IMR-90 (cell line): ENCODE results near the gene IQGAP2. TPM values are rescaled to one million over a fixed set of nuclear protein-coding genes. Genes with fewer than 3 reads are reported as not detected.

Source experiments
- ATAC-seq: fragments of 200-7000 bp; cut with Tn5 transposase; 2 replicates; pipeline ENCODE4 v1.9.1; 2020; ENCODE audit warnings: low read depth, mild to moderate bottlenecking, moderate library complexity
- BruUV-seq: library from RNA; stranded (reverse); fragments of 400-500 nt; replicated peaks from 2 replicates; lab custom pipeline; 2021; lab: Mats Ljungman, UMichigan
- CTCF ChIA-PET: fragments of 300-600 bp; formaldehyde crosslinking; extraction: SDS; loops from one replicate; lab custom pipeline; 2021; ENCODE audit warnings: antibody characterized with exemption; lab: Yijun Ruan, JAX
- POLR2A ChIA-PET: fragments of 300-600 bp; sonication (Branson Sonifier 250); formaldehyde crosslinking; loops from one replicate; lab custom pipeline; 2022; ENCODE audit warnings: antibody characterized with exemption; ENCODE audit not compliant: unreplicated experiment; lab: Charles Lee
- DNase-seq: peaks from one replicate; pipeline ENCODE4 v3.0.0; 2013
- H2AFZ ChIP-seq: replicated peaks from 2 replicates; pipeline ENCODE3; 2013; ENCODE audit warnings: low read length, mild to moderate bottlenecking; ENCODE audit not compliant: poor library complexity
- H2AK5ac ChIP-seq: 2 replicates; pipeline ENCODE4 v1.6.1; 2013; ENCODE audit warnings: low read depth, low read length, inconsistent platforms
- H2AK9ac ChIP-seq: replicated peaks from 2 replicates; pipeline ENCODE3; 2013; ENCODE audit warnings: mild to moderate bottlenecking, low read depth, low read length, moderate library complexity; ENCODE audit not compliant: poor library complexity
- H2BK120ac ChIP-seq: 2 replicates; pipeline ENCODE4 v1.6.1; 2013; ENCODE audit warnings: low read depth, low read length, inconsistent platforms
- H2BK15ac ChIP-seq: 3 replicates; pipeline ENCODE4 v1.6.1; 2013; ENCODE audit warnings: low read depth, low read length, inconsistent platforms
- H2BK20ac ChIP-seq: 2 replicates; pipeline ENCODE4 v1.6.1; 2013; ENCODE audit warnings: low read depth, mild to moderate bottlenecking, inconsistent platforms, low read length, moderate library complexity
- H2BK5ac ChIP-seq: 2 replicates; pipeline ENCODE4 v1.6.1; 2013; ENCODE audit warnings: mild to moderate bottlenecking, low read depth, low read length, inconsistent platforms; ENCODE audit not compliant: poor library complexity, severe bottlenecking
- H3K14ac ChIP-seq: replicated peaks from 2 replicates; pipeline ENCODE4 v1.6.1; 2013; ENCODE audit warnings: low read depth, low read length, inconsistent platforms
- H3K18ac ChIP-seq: 2 replicates; pipeline ENCODE4 v1.6.1; 2013; ENCODE audit warnings: low read depth, low read length, control low read depth
- H3K23ac ChIP-seq: 2 replicates; pipeline ENCODE4 v1.6.1; 2013; ENCODE audit warnings: low read depth, low read length, inconsistent platforms
- H3K27ac ChIP-seq: 2 replicates; pipeline ENCODE4 v1.5.1; 2013; ENCODE audit warnings: mild to moderate bottlenecking, control low read depth, low read length; ENCODE audit not compliant: insufficient read depth
- H3K27me3 ChIP-seq: 2 replicates; pipeline ENCODE4 v1.6.1; 2013; ENCODE audit warnings: low read length; ENCODE audit not compliant: control insufficient read depth, insufficient read depth
- H3K36me3 ChIP-seq: 2 replicates; pipeline ENCODE4 v1.6.1; 2013; ENCODE audit warnings: low read length, mixed read lengths; ENCODE audit not compliant: control insufficient read depth, insufficient read depth
- H3K4ac ChIP-seq: 2 replicates; pipeline ENCODE4 v1.6.1; 2013; ENCODE audit warnings: low read depth, low read length, inconsistent platforms
- H3K4me1 ChIP-seq: 2 replicates; pipeline ENCODE4 v1.6.1; 2013; ENCODE audit warnings: low read length, mixed read lengths; ENCODE audit not compliant: control insufficient read depth, insufficient read depth
- H3K4me2 ChIP-seq: 2 replicates; pipeline ENCODE4 v1.6.1; 2013; ENCODE audit warnings: low read depth, mild to moderate bottlenecking, control low read depth, low read length, moderate library complexity
- H3K4me3 ChIP-seq: 2 replicates; pipeline ENCODE4 v1.5.1; 2013; ENCODE audit warnings: low read depth, mild to moderate bottlenecking, control low read depth, low read length, moderate library complexity; ENCODE audit not compliant: insufficient read depth
- H3K56ac ChIP-seq: 2 replicates; pipeline ENCODE4 v1.6.1; 2013; ENCODE audit warnings: low read length, inconsistent platforms; ENCODE audit not compliant: insufficient read depth; ENCODE audit errors: extremely low read depth
- H3K79me1 ChIP-seq, 2 experiments: 2 replicates each; pipeline ENCODE4 v1.6.1; 2013; ENCODE audit warnings: low read length in 2 of 2, inconsistent platforms in 1 of 2, low read depth in 1 of 2
- H3K9ac ChIP-seq: 2 replicates; pipeline ENCODE4 v1.6.1; 2013; ENCODE audit warnings: low read depth, low read length, control low read depth
- H3K9me1 ChIP-seq: 2 replicates; pipeline ENCODE4 v1.6.1; 2013; ENCODE audit warnings: low read length, inconsistent platforms; ENCODE audit not compliant: insufficient read depth
- H3K9me3 ChIP-seq: 2 replicates; pipeline ENCODE4 v1.6.1; 2013; ENCODE audit warnings: low read length; ENCODE audit not compliant: control insufficient read depth, insufficient read depth
- H4K20me1 ChIP-seq: 2 replicates; pipeline ENCODE4 v1.6.1; 2013; ENCODE audit warnings: low read length, inconsistent platforms; ENCODE audit not compliant: insufficient read depth
- H4K5ac ChIP-seq: 2 replicates; pipeline ENCODE4 v1.6.1; 2013; ENCODE audit warnings: mild to moderate bottlenecking, low read depth, low read length, control low read depth
- H4K8ac ChIP-seq, 2 experiments: 2 replicates each; pipeline ENCODE4 v1.6.1; 2013; ENCODE audit warnings: low read depth in 2 of 2, low read length in 2 of 2, control low read depth in 1 of 2, inconsistent platforms in 1 of 2
- H4K91ac ChIP-seq: 2 replicates; pipeline ENCODE4 v1.6.1; 2013; ENCODE audit warnings: low read depth, low read length, inconsistent platforms; ENCODE audit not compliant: insufficient read depth
- FOS ChIP-seq: fragments of 150-350 bp; IDR thresholded peaks from 2 replicates; pipeline ENCODE4 v1.6.1; 2016; ENCODE audit warnings: low read depth, low read length
- NFE2L2 ChIP-seq: fragments of 150-350 bp; IDR thresholded peaks from 2 replicates; pipeline ENCODE4 v1.6.1; 2016; ENCODE audit warnings: low read depth, mild to moderate bottlenecking, low read length
- POLR2A ChIP-seq: IDR thresholded peaks from 2 replicates; pipeline ENCODE4 v1.6.1; 2012; ENCODE audit warnings: mild to moderate bottlenecking, low read depth, low read length
- RAD21 ChIP-seq: IDR thresholded peaks from 2 replicates; pipeline ENCODE4 v1.6.1; 2012; ENCODE audit warnings: low read length, improper control_type of control experiment
- RCOR1 ChIP-seq: IDR thresholded peaks from 2 replicates; pipeline ENCODE4 v1.6.1; 2012; ENCODE audit warnings: mild to moderate bottlenecking, low read length, improper control_type of control experiment; ENCODE audit not compliant: insufficient replicate concordance
- RFX5 ChIP-seq: IDR thresholded peaks from 2 replicates; pipeline ENCODE4 v1.8.0; 2012; ENCODE audit warnings: low read depth, mild to moderate bottlenecking, low read length, moderate library complexity
- WGBS, 2 experiments: methylation state at CpG; one replicate each; pipeline versions ENCODE4 v1.1.5 to v1.1.7; 2013; ENCODE audit warnings: missing lambda C conversion rate in 2 of 2; ENCODE audit not compliant: insufficient read length in 1 of 2; ENCODE audit errors: extremely low coverage in 2 of 2; 5-methylcytosine and 5-hydroxymethylcytosine counted together
- dilution Hi-C: fragments of 300-500 bp; cut with HindIII; formaldehyde crosslinking; loops from one replicate; pipeline ENCODE4 v1.14.3; 2018; ENCODE audit warnings: low sequenced_read_pairs; ENCODE audit not compliant: unreplicated experiment
- in situ Hi-C: fragments of 300-500 bp; cut with MboI; formaldehyde crosslinking; loops from 3 replicates; pipeline ENCODE4 v1.14.3; 2019; ENCODE audit warnings: low sequenced_read_pairs, inconsistent platforms, mixed read lengths
- intact Hi-C: fragments of 100-400 bp; cut with micrococcal nuclease; formaldehyde crosslinking; loops from 2 replicates; pipeline ENCODE4 v1.10.0; 2022
- polyA plus RNA-seq, 3 experiments: library from polyadenylated mRNA; depleted of rRNA; stranded (reverse); fragments of >200 nt; gene quantifications; 2 replicates each; pipeline ENCODE4 v1.2.3, GENCODE V29; 2012; ENCODE audit warnings: low replicate concordance in 1 of 3
- total RNA-seq: library from RNA; depleted of rRNA; stranded (reverse); fragments of >200 nt; gene quantifications from 2 replicates; pipeline ENCODE4 v1.2.3, GENCODE V29; 2012
- TF ChIP-seq, protein P1 (sequence below): fragments of 150-350 bp; IDR thresholded peaks from 2 replicates; pipeline ENCODE4 v1.6.1; 2017; ENCODE audit warnings: mild to moderate bottlenecking, antibody characterized with exemption, low read length, low read depth
- TF ChIP-seq, protein P2 (sequence below): fragments of 150-350 bp; IDR thresholded peaks from 2 replicates; pipeline ENCODE4 v1.6.1; 2016; ENCODE audit warnings: low read depth, mild to moderate bottlenecking, low read length, moderate library complexity, borderline replicate concordance
- TF ChIP-seq, protein P3 (sequence below): conservative IDR thresholded peaks from 2 replicates; pipeline ENCODE4 v1.5.1; 2012; ENCODE audit warnings: mild to moderate bottlenecking, low read depth, low read length, improper control_type of control experiment

IQGAP2 gene
- total and polyA plus RNA-seq, 2 of the 4 experiments (the other 2 are of a cell fraction): 0.21 to 0.36 TPM

DNA sequence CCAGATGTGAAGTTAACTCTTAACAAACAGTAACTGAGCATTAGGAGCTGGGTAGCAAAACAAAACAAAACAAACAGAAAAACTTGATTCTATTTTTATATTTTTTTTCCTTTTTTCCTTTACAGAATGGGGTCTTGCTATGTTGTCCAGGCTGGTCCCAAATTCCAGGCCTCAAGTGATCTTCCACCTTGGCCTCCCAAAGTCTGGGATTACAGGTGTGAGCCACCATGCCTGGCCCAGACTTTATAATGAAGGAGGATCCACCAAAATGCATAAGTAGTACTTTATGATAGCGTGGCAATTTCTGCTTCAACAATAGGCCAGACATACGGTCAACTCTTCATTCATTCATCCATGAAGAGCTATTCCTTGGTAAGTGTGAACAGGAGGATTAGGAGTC is 5.9 kb upstream of the IQGAP2 start:
- H4K91ac ChIP-seq: no peak overlapping the region
- no peak overlapping the region for H3K56ac ChIP-seq
- H4K20me1 ChIP-seq: no peaks in the 10 kb centered on the region
- H3K9me3 ChIP-seq: no peaks in the 10 kb centered on the region
- H3K27ac ChIP-seq: no peak overlapping the region
- BruUV-seq: no TSS peak
- no peaks in the 10 kb centered on the region for H3K79me1 ChIP-seq
- no peak overlapping the region for H2BK20ac ChIP-seq
- H3K4me3 ChIP-seq: no peak overlapping the region
- no peaks in the 10 kb centered on the region for H3K36me3 ChIP-seq
- no peaks in the 10 kb centered on the region for H3K4me1 ChIP-seq
- ChIA-PET CTCF (no interaction called here), POLR2A (no interaction called here)
- intact Hi-C loops (no loop called here), in situ Hi-C loops (no loop called here), dilution Hi-C loops (no loop called here)
- H3K14ac ChIP-seq: no peak overlapping the region
- H3K27me3 ChIP-seq: peaks cover 23% of the 10 kb centered on the region
- DNase-seq (no peak), ATAC-seq (no peak)
- H2AK9ac ChIP-seq: no peak overlapping the region
- H3K9ac ChIP-seq: no peak overlapping the region
- H2BK15ac ChIP-seq: no peak overlapping the region
- no CpG with 5 or more reads among the region's 2 CpGs for WGBS, 2 experiments
- H2AK5ac ChIP-seq: no peak overlapping the region
- no peak overlapping the region for H4K5ac ChIP-seq
- H2BK120ac ChIP-seq: no peak overlapping the region
- H3K4ac ChIP-seq: no peak overlapping the region
- H3K18ac ChIP-seq: no peak overlapping the region
- TF ChIP-seq RAD21 (no peak), FOS (no peak), RFX5 (no peak), NFE2L2 (no peak), POLR2A (no peak), RCOR1 (no peak)
- TF ChIP-seq, protein P1, sequence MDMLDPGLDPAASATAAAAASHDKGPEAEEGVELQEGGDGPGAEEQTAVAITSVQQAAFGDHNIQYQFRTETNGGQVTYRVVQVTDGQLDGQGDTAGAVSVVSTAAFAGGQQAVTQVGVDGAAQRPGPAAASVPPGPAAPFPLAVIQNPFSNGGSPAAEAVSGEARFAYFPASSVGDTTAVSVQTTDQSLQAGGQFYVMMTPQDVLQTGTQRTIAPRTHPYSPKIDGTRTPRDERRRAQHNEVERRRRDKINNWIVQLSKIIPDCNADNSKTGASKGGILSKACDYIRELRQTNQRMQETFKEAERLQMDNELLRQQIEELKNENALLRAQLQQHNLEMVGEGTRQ: no peak
- TF ChIP-seq, protein P2, sequence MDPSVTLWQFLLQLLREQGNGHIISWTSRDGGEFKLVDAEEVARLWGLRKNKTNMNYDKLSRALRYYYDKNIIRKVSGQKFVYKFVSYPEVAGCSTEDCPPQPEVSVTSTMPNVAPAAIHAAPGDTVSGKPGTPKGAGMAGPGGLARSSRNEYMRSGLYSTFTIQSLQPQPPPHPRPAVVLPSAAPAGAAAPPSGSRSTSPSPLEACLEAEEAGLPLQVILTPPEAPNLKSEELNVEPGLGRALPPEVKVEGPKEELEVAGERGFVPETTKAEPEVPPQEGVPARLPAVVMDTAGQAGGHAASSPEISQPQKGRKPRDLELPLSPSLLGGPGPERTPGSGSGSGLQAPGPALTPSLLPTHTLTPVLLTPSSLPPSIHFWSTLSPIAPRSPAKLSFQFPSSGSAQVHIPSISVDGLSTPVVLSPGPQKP: no peak
- TF ChIP-seq, protein P3, sequence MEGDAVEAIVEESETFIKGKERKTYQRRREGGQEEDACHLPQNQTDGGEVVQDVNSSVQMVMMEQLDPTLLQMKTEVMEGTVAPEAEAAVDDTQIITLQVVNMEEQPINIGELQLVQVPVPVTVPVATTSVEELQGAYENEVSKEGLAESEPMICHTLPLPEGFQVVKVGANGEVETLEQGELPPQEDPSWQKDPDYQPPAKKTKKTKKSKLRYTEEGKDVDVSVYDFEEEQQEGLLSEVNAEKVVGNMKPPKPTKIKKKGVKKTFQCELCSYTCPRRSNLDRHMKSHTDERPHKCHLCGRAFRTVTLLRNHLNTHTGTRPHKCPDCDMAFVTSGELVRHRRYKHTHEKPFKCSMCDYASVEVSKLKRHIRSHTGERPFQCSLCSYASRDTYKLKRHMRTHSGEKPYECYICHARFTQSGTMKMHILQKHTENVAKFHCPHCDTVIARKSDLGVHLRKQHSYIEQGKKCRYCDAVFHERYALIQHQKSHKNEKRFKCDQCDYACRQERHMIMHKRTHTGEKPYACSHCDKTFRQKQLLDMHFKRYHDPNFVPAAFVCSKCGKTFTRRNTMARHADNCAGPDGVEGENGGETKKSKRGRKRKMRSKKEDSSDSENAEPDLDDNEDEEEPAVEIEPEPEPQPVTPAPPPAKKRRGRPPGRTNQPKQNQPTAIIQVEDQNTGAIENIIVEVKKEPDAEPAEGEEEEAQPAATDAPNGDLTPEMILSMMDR: no peak
- no peak overlapping the region for H2BK5ac ChIP-seq
- H3K4me2 ChIP-seq: no peak overlapping the region
- no peak overlapping the region for H4K8ac ChIP-seq
- H2AFZ ChIP-seq: no peak overlapping the region
- H3K23ac ChIP-seq: no peak overlapping the region
- H3K9me1 ChIP-seq: no peaks in the 10 kb centered on the region
